HG03025 (cell line): ENCODE data around the gene CFDP1.

Experiments
- ATAC-seq: cut with Tn5 transposase; IDR thresholded peaks from one replicate; pipeline ENCODE4 v1.9.1; 2021; ENCODE audit warnings: mild to moderate bottlenecking, moderate library complexity; ENCODE audit not compliant: unreplicated experiment, low FRiP score

Gene CFDP1

GRCh38 chr16:75377729-75378386, 55.4 kb downstream of the CFDP1 start:
- no peak for ATAC-seq

GRCh38 chr16:75376475-75377161, 56.7 kb downstream of the CFDP1 start:
- ATAC-seq = no peak

GRCh38 chr16:75374388-75374787, 58.9 kb downstream of the CFDP1 start:
- ATAC-seq = no peak

GRCh38 chr16:75372236-75372856, 61.0 kb downstream of the CFDP1 start:
- no peak for ATAC-seq

- no peak for ATAC-seq
Observed at GRCh38 chr16:75371171-75371570, 62.1 kb downstream of the CFDP1 start.

- no peak for ATAC-seq
Observed at GRCh38 chr16:75364286-75364791, 69.0 kb downstream of the CFDP1 start.

GRCh38 chr16:75362846-75363245, 70.5 kb downstream of the CFDP1 start:
- no peak for ATAC-seq

GRCh38 chr16:75361936-75362335, 71.4 kb downstream of the CFDP1 start:
- no peak for ATAC-seq

GRCh38 chr16:75354170-75354569, 79.1 kb downstream of the CFDP1 start:
- ATAC-seq = no peak

- no peak for ATAC-seq
Observed at GRCh38 chr16:75351183-75351582, 82.1 kb downstream of the CFDP1 start.

GRCh38 chr16:75345711-75346110, 87.6 kb downstream of the CFDP1 start:
- no peak for ATAC-seq

- no peak for ATAC-seq
Observed at GRCh38 chr16:75343941-75344340, 89.4 kb downstream of the CFDP1 start.

GRCh38 chr16:75343286-75343685, 90.0 kb downstream of the CFDP1 start:
- ATAC-seq = no peak

- ATAC-seq = no peak
Observed at GRCh38 chr16:75342308-75342811, 90.9 kb downstream of the CFDP1 start.

GRCh38 chr16:75341564-75342307, 91.6 kb downstream of the CFDP1 start:
- ATAC-seq = no peak

GRCh38 chr16:75340741-75341491, 92.4 kb downstream of the CFDP1 start:
- ATAC-seq = no peak

- no peak for ATAC-seq
Observed at GRCh38 chr16:75337430-75337829, 95.9 kb downstream of the CFDP1 start.

GRCh38 chr16:75336521-75336920, 96.8 kb downstream of the CFDP1 start:
- no peak for ATAC-seq

GRCh38 chr16:75333721-75334163, 99.6 kb downstream of the CFDP1 start:
- no peak for ATAC-seq

- no peak for ATAC-seq
Observed at GRCh38 chr16:75329943-75330342, 103.4 kb downstream of the CFDP1 start.
